Colonic mucosa (tissue), 4 donors: ENCODE results near the gene PSME3. TPM values are rescaled to one million over a fixed set of nuclear protein-coding genes. Genes with fewer than 3 reads are reported as not detected.

ENCODE experiments used
- DNase-seq: peaks from one replicate; pipeline ENCODE4 v3.0.0-alpha.2; 2020
- H3K27ac ChIP-seq: fragments of 200-600 bp; one replicate; pipeline ENCODE4 v1.8.0; 2021
- H3K27me3 ChIP-seq: fragments of 200-600 bp; one replicate; pipeline ENCODE4 v1.8.0; 2021
- H3K36me3 ChIP-seq: fragments of 200-600 bp; one replicate; pipeline ENCODE4 v1.8.0; 2021
- H3K4me1 ChIP-seq: fragments of 200-600 bp; one replicate; pipeline ENCODE4 v1.8.0; 2021; ENCODE audit warnings: mild to moderate bottlenecking
- H3K4me3 ChIP-seq: fragments of 200-600 bp; one replicate; pipeline ENCODE4 v1.8.0; 2021
- H3K9ac ChIP-seq, 2 donors: one replicate each; pipeline ENCODE4 v1.7.0; 2013; ENCODE audit warnings: control low read depth in 2 of 2, low read depth in 2 of 2, low read length in 2 of 2
- H3K9me3 ChIP-seq: fragments of 200-600 bp; one replicate; pipeline ENCODE4 v1.8.0; 2021
- intact Hi-C: fragments of 100-400 bp; cut with DNase I; formaldehyde crosslinking; loops from one replicate; pipeline ENCODE4 v1.14.1; 2022
- total RNA-seq, 2 donors: library from RNA; stranded (reverse); fragmentation: NEBNext Ultra II Directional in 1 of 2; extraction: Animal tissue kit (Norgen Biotek cat#: 25700) in 1 of 2; gene quantifications; one replicate each; pipeline ENCODE4 v1.2.1, GENCODE V29; 2021
- TF ChIP-seq, protein P1 (sequence below): fragments of 200-600 bp; IDR thresholded peaks from one replicate; pipeline ENCODE4 v1.8.0; 2022; ENCODE audit warnings: antibody characterized with exemption, mild to moderate bottlenecking
- donor health status: healthy.
- donor health status: DM: no; HTN: no; CAD: no.
- donor health status: DM: no; HTN: no; CAD: no.

Gene PSME3, protein sequence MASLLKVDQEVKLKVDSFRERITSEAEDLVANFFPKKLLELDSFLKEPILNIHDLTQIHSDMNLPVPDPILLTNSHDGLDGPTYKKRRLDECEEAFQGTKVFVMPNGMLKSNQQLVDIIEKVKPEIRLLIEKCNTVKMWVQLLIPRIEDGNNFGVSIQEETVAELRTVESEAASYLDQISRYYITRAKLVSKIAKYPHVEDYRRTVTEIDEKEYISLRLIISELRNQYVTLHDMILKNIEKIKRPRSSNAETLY
- total RNA-seq = 100 to 1,000 TPM in 1 of 2 donors, 10 to 100 TPM in 1; 86.4 to 163 TPM

DNA sequence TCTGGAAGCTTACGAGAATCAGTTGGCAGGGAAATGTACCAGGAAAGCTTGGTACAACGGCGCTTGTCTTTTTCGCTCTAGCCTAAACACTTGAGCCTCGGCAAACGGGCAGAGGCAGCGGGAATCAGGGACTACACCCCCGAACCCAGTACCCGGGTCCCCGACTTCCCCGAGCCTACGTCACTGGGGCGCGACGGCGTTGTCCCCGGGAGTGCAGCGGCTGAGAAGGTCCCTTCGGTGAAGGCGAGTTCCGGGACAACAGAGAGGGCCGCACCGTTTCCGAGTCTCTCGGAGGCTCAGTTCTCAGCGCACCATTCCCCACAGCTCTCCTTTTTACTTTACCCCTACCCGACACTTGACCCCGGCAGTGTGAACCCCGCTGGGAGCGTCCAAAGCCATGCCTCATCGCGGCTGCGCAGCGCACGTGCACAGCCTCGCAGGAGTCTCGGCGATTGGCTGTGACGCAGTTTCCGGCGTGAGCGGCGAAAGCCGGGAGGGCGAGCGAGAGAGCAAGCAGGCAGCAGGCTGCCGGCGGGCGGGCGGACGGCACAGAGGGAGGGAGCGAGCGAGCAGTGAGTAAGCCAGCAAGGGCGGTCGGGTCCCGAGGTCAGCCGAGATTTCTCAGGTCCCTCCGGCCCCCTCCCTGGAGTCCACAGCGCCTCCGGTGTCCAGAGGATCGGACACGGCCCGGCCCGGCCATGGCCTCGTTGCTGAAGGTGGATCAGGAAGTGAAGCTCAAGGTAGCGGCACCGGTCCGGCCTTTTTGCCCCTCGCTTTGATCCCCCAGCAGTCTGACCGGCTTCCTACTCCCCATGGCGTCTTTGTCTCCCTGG is at the start of gene PSME3:
Gene PSME3 (plus strand): TSS at position 464 of the 833 bp plus-strand sequence. CDS start 235 bp downstream, at position 699.
- peak; percentile 95 for DNase-seq
- Histone ChIP-seq H3K9me3 (no peaks in the 10 kb centered on the region), H3K9ac (peak within 1 kb of the TSS; percentile 93 to 96), H3K4me1 (peaks cover 7% of the 10 kb centered on the region), H3K36me3 (no peaks in the 10 kb centered on the region), H3K4me3 (peak within 1 kb of the TSS; percentile 97), H3K27me3 (no peaks in the 10 kb centered on the region), H3K27ac (peak within 1 kb of the TSS; percentile 74)
- TF ChIP-seq, protein P1, sequence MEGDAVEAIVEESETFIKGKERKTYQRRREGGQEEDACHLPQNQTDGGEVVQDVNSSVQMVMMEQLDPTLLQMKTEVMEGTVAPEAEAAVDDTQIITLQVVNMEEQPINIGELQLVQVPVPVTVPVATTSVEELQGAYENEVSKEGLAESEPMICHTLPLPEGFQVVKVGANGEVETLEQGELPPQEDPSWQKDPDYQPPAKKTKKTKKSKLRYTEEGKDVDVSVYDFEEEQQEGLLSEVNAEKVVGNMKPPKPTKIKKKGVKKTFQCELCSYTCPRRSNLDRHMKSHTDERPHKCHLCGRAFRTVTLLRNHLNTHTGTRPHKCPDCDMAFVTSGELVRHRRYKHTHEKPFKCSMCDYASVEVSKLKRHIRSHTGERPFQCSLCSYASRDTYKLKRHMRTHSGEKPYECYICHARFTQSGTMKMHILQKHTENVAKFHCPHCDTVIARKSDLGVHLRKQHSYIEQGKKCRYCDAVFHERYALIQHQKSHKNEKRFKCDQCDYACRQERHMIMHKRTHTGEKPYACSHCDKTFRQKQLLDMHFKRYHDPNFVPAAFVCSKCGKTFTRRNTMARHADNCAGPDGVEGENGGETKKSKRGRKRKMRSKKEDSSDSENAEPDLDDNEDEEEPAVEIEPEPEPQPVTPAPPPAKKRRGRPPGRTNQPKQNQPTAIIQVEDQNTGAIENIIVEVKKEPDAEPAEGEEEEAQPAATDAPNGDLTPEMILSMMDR = no peak
- intact Hi-C loops = loop anchor here (5.0 kb wide), 2 partner anchors 111 to 164 kb away; partner anchors contain the start of gene RPL27

DNA sequence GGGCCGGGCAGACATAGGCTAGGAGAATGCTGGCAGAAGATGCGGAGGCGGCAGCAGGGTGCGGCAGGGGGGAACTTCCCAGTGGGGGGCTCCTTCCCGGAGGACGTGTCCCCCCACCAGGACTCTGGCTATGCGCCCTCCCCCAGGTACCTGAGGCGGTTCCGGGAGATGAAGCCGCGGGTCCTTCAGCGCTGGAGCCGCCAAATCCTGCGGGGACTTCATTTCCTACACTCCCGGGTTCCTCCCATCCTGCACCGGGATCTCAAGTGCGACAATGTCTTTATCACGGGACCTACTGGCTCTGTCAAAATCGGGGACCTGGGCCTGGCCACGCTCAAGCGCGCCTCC is 49.4 kb upstream of the PSME3 start:
- TF ChIP-seq, protein P1 = no peak
- Histone ChIP-seq H3K27me3 (peaks cover 6% of the 10 kb centered on the region), H3K4me1 (no peaks in the 10 kb centered on the region), H3K4me3 (no peak overlapping the region), H3K36me3 (no peaks in the 10 kb centered on the region), H3K9me3 (no peaks in the 10 kb centered on the region), H3K9ac (no peak overlapping the region), H3K27ac (no peak overlapping the region)
- no peak for DNase-seq
- intact Hi-C loops = no loop called here

GRCh38 chr17:42784409-42784808 is 48.8 kb upstream of the PSME3 start:
- intact Hi-C loops = no loop called here
- TF ChIP-seq, protein P1 = no peak
- DNase-seq = no peak
- no peaks in the 10 kb centered on the region for H3K36me3 ChIP-seq
- no peaks in the 10 kb centered on the region for H3K4me1 ChIP-seq
- H3K9me3 ChIP-seq = no peaks in the 10 kb centered on the region
- no peak overlapping the region for H3K9ac ChIP-seq
- H3K27me3 ChIP-seq = peaks cover 6% of the 10 kb centered on the region
- no peak overlapping the region for H3K27ac ChIP-seq
- H3K4me3 ChIP-seq = no peak overlapping the region

GRCh38 chr17:42784811-42785592 is 48.2 kb upstream of the PSME3 start:
- Histone ChIP-seq H3K36me3 (no peaks in the 10 kb centered on the region), H3K4me1 (no peaks in the 10 kb centered on the region), H3K9ac (no peak overlapping the region), H3K4me3 (no peak overlapping the region), H3K27me3 (peaks cover 6% of the 10 kb centered on the region), H3K9me3 (no peaks in the 10 kb centered on the region), H3K27ac (no peak overlapping the region)
- intact Hi-C loops = no loop called here
- TF ChIP-seq, protein P1 = no peak
- no peak for DNase-seq

DNA sequence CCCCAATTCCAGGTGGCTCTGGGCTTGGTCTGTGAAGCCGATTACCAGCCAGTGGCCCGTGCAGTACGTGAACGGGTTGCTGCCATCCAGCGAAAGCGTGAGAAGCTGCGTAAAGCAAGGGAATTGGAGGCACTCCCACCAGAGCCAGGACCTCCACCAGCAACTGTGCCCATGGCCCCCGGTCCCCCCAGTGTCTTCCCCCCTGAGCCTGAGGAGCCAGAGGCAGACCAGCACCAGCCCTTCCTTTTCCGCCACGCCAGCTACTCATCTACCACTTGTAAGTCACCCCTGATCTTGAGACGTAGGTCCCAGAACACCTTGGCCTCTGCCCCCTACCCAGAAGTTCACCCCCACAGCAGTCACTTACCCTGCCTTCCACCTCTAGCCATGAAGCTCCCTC is 45.9 kb upstream of the PSME3 start:
- DNase-seq = no peak
- H3K36me3 ChIP-seq = no peaks in the 10 kb centered on the region

More for the DNA sequence above, 45.9 kb upstream of the PSME3 start:
- intact Hi-C loops = no loop called here
- Histone ChIP-seq H3K9ac (no peak overlapping the region), H3K27me3 (peaks cover 6% of the 10 kb centered on the region), H3K27ac (no peak overlapping the region), H3K4me1 (no peaks in the 10 kb centered on the region), H3K9me3 (no peaks in the 10 kb centered on the region), H3K4me3 (no peak overlapping the region)
- TF ChIP-seq, protein P1 = no peak
